ENCODE data around the gene MED20. TPM values are rescaled to one million over a fixed set of nuclear protein-coding genes. Genes with fewer than 3 reads are reported as not detected.

The MED20 gene
- total and polyA plus RNA-seq, 10 of the 15 experiments (the other 5 are each of a cell fraction or from before 2014, with no cell fraction given): 13.4 to 24.8 (median 17.9) TPM

DNA sequence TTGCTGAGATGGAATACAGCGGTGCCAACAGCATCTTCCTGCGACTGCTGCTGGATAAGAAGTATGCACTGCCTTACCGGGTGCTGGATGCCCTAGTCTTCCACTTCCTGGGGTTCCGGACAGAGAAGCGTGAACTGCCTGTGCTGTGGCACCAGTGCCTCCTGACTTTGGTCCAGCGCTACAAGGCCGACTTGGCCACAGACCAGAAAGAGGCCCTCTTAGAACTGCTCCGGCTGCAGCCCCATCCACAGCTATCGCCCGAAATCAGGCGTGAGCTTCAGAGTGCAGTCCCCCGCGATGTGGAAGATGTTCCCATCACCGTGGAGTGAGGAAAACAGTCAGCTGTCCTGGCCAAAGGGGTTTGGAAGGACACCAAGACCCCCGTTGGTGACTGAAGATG lies 11.4 kb upstream of the MED20 start:
- BruUV-seq (replicated peaks): TSS peak; percentile 38
- ATAC-seq (no peak), FAIRE-seq (no peak), DNase-seq (ENCODE audit: low read depth, low spot score) (no peak)
- no peaks in the 10 kb centered on the region for H3K27me3 ChIP-seq (replicated peaks in 1 of 2; ENCODE audit: control insufficient read depth in 2 of 2, insufficient read depth in 2 of 2, low read length in 1 of 2)
- ChIA-PET SMC1A (ENCODE audit: uncharacterized antibody, unreplicated experiment) (interaction anchor here (1.4 kb wide), 1 partner anchor 10 kb away, joined by 3 read pairs; no protein-coding TSS in a partner anchor), POLR2A (no interaction called here), CTCF (interaction anchor here (0.6 to 13.2 kb wide), 2 partner anchors 8 to 96 kb away, joined by 4 to 137 read pairs; partner anchors contain the start of genes BYSL and MED20), RAD21 (ENCODE audit: unreplicated experiment) (no interaction called here)
- H3K4me2 ChIP-seq (ENCODE audit: control insufficient read depth, insufficient read depth): no peak overlapping the region
- H2AFZ ChIP-seq (ENCODE audit: control insufficient read depth, low read depth, low read length): no peak overlapping the region
- 97% methylated on average over 15 of the region's 15 CpGs for WGBS (ENCODE audit: insufficient coverage, insufficient replicate concordance, low lambda C conversion rate, missing lambda C conversion rate)
- H4K20me1 ChIP-seq (ENCODE audit: control insufficient read depth, insufficient read depth): peaks cover 2% of the 10 kb centered on the region; the same call in 1 of the 2 replicates
- H3K27ac ChIP-seq (ENCODE audit: control insufficient read depth, insufficient read depth): no peak overlapping the region
- H3K9ac ChIP-seq (ENCODE audit: control insufficient read depth, insufficient read depth, low read length): no peak overlapping the region
- H3K4me1 ChIP-seq (ENCODE audit: control insufficient read depth, insufficient read depth, low read length): peaks cover 22% of the 10 kb centered on the region
- no peak overlapping the region for H3K4me3 ChIP-seq
- no peaks in the 10 kb centered on the region for H3K9me3 ChIP-seq (replicated peaks; ENCODE audit: control insufficient read depth, insufficient read depth, low read length)
- in situ Hi-C loops (cut with MboI): loop anchor here (10.0 kb wide), 1 partner anchor 112 kb away; no protein-coding TSS in a partner anchor
- TF ChIP-seq DPF2 (IDR thresholded peaks at IDR 0.05) (no peak), RAD51 (IDR thresholded peaks at IDR 0.05) (no peak), CBFB (IDR thresholded peaks at IDR 0.05; ENCODE audit: low read depth) (no peak), TARDBP (IDR thresholded peaks at IDR 0.05; ENCODE audit: borderline replicate concordance) (no peak), CREB1 (IDR thresholded peaks at IDR 0.05; ENCODE audit: low read depth) (no peak), JUNB (IDR thresholded peaks at IDR 0.05) (no peak), CEBPB (IDR thresholded peaks at IDR 0.05; ENCODE audit: borderline replicate concordance in 1 of 2, low read depth in 2 of 2, low read length in 2 of 2) (no peak), E2F4 (IDR thresholded peaks at IDR 0.05; ENCODE audit: low read depth, low read length) (no peak), GABPA (IDR thresholded peaks at IDR 0.05; ENCODE audit: low read depth) (no peak), YY1 (IDR thresholded peaks at IDR 0.05; ENCODE audit: low read depth, low read length) (no peak), CHD2 (IDR thresholded peaks at IDR 0.05; ENCODE audit: borderline replicate concordance, low read depth, low read length) (no peak), BCL11A (IDR thresholded peaks at IDR 0.05; ENCODE audit: low read depth, low read length) (no peak), BCL3 (IDR thresholded peaks at IDR 0.05; ENCODE audit: borderline replicate concordance, insufficient read depth, low read depth, low read length, poor library complexity, severe bottlenecking) (no peak), IRF4 (IDR thresholded peaks at IDR 0.05; ENCODE audit: low read depth, low read length) (no peak), ETV6 (conservative IDR thresholded peaks at IDR 0.05 in 1 of 2, IDR thresholded peaks at IDR 0.05 in 1 of 2; ENCODE audit: borderline replicate concordance in 1 of 2, low read depth in 1 of 2) (no peak), NFYB (IDR thresholded peaks at IDR 0.05; ENCODE audit: insufficient read depth, low read depth, low read length) (no peak), ATF3 (IDR thresholded peaks at IDR 0.05; ENCODE audit: borderline replicate concordance, extremely low read depth, low read depth, low read length) (no peak), GATAD2B (conservative IDR thresholded peaks at IDR 0.05; ENCODE audit: low read depth) (no peak)
- intact Hi-C loops (cut with micrococcal nuclease; ENCODE audit: unreplicated experiment): no loop called here
- H3K79me2 ChIP-seq (ENCODE audit: control insufficient read depth, insufficient read depth, low read length): no peaks in the 10 kb centered on the region
- peaks cover 38 to 57% of the 10 kb centered on the region in 2 experiments for H3K36me3 ChIP-seq (ENCODE audit: control insufficient read depth in 2 of 2, insufficient read depth in 2 of 2, low read length in 1 of 2)

Measured in GM12878 (cell line).